DMS 273 treated with DMSO at 0.1 percent for 48 hours (cell line): ENCODE measurements around the gene SRPX.

ENCODE experiments used
- DNase-seq: peaks from one replicate; lab custom pipeline; 2025; lab: John Stamatoyannopoulos, UW

The SRPX gene

DNA sequence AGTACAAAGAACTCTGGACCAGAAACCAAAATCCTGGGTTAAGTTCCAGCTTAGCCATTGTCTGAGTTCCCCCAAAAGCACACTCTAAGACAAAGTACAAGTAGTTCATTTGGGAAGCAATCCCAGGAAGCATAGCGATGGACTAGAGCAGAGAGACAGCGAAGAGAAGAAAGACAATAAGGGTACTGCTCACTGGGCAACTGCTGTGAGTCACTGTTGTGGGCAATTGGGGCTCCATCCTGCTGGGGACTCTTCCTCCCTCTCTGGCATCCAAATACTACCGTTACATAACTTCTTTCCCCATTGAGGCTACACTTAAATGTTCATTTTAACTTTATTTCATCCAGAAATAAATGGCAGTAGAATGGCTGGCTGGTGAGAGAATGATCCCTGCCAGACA is 14.1 kb downstream of the SRPX start:
- no peak for DNase-seq

DNA sequence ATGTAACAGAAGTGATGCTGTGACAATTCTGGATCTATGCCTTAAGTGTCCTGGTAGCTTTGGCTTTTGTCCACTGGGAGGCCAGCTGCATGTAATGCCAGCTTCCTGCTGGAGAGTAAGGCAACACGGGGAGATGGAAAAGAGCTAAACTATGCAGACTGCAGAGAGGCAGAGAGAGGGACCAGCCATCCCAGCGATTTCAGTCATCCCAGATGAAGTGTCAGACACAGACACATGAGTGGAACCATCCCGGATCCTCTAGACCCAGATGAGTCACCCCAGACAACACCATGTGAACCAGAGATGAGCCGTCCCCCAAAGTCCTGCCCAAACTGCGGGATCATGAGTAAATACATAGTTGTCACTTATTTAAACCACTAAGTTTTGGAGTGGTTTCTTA is 14.6 kb downstream of the SRPX start:
- DNase-seq = no peak

DNA sequence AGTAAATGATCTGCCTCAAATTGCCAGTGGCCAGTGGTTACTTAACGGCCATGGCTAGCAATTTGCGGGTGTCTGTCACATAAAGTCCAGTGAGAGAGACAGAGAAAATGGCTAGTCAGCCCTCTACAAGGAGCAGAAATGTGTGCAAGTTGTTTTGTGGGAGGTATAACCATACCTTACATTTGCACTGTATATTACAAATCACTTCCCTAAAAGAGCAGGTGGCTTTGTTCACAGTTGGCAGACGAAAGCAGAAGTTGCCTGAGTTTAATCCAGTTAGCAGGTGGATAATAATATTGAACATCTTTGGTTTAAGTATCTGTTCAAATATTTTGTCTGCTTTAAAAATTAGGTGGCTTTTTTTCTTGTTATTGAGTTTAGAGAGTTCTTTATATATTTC is 15.6 kb downstream of the SRPX start:
- DNase-seq = no peak

DNA sequence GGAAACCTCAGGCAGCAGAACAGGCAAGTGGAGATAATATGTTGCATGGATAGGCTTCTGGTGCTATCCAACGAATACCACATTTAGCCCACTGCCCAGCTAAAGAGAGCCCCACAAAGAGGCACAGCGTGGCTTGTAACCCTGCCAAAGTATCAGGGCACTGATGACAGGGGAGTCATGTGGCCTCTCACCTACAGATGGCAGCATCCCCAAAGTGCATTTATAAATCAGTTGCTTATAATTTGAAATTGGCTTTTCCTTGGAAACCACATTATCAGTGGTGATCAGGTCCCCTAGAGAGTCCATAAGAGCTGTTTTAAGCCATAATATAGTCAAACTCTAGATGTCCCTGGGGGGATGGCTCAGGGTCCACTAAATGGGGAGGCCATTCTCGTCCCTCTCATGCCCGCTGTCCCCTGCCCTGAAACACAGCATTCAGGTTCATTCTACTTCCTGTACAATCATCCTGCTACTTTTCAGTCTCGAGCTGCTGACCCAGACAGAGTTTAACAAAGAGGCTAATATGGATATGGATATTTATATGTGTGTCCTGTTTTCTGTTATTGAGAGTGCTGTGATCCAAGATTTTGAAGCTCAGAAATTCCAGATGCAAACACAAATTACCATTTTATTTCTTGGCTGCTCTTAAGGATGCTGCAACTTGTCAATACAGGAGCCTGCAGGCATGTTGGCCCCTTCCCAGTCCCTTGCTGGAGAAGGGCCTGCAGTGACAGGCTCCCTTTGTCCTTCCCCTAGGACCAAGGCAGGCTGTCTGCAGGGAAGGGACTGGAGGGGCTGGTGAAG is 28.5 kb downstream of the SRPX start:
- no peak for DNase-seq

DNA sequence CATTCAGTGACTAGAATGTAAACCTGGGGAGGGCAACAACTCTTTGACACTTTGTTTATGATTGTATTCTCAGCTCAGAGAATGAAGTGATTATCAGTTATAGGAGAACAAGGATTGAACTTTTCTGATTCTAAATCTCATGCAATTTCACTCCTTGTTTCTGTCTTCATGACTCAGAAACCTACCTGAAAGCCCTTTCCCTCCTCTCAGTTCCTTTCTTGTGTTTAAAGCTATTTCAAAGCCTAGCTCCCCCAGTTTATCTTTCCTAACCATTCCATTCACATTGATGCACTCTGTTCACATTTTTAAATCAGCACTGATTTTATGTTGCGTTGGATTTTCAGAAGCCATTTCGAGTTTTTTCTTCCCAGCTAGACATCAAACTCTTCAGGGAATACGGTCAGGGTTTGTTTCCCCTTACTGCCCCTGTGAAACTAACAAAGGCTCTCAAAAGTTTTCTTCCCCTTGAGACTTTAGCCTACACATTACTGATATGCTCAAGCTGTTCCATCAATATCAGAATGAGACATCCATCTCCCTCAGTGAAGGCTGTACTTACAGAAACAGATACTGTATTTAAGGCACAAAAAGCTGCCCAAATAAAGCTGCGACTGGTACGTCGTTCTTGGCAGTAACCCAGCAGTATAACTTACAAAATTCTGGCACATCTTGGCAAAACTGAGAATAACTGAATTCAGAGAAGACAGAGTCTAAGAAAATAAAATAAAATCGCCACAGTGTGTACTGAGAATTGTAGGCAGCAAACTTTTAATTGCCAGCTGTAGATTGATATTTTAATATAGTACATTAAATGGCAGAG is 31.0 kb downstream of the SRPX start:
- DNase-seq = no peak

DNA sequence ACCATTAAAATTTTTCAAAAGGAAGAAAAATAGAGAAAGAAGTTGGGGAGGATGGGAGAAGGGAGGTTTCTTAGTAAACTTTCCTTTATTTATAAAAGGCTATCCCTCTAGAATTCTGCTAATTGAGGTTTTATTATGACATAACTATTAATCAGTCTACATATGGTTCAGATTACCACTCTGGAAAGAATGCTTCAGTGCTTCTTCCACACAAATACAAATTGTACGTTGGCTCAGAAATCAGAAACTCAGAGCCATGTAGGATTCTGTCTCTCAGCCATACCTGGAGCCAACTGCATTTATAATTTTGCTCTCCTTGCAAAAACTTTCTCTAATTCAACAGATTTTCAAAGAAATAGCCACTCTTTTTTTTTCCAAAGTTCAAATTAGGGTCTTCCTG is 37.1 kb downstream of the SRPX start:
- no peak for DNase-seq

DNA sequence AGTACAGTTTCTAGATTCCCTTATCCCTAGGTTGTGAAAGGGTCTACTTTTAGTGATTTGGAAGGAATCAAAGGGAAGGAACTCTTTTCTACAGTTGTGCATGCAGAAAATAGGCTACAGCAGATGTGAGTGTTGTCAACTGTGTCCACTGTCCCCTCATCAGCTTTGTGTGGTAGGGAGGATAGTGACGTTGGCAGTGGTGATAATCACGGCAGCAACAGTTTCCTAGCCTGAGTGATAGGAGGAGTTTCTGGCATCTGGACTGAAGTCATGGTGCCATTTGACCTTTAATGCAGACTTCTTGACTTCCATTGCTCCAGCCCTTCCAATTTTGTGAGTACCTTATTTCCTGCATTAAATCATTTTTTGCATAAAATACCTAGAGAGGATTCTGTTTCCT is 39.3 kb downstream of the SRPX start:
- DNase-seq = no peak

DNA sequence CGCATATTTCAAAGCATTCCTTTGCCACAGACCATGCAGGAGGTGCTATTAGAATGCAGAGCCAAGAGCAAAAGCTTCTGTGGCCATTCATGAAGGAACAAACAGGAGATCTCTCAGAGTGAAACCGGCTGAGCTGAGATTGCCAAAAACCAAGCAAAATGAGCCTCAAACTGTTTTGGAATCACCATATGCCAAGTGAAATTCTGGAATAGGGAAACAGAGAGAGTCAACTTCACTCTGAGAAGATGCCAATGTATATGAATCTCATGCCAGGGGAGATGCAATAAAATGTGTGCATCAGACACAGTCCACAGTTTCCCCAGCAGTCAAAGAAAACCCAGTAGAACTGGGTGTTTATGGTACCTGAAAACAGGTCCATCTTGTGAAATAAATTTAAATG is 42.3 kb downstream of the SRPX start:
- no peak for DNase-seq

DNA sequence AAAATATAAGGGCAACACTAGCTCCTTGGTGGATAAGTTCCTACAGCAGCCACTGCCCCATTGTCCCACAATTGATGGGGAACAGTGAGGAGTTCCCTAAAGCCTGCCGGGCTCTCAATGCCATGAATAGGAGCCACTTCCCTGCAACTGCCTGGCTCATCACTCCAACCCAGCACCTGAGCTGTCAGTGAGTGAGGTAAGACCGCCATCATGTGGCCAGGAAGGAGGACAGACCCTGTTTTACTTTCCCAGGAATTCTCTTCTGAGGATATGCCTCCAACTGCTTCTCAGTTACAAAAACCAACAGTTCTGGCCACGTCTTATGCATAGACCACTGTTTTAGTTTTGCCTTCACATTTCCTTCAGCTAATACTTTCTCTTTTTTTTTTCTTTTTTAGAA is 45.5 kb downstream of the SRPX start:
- DNase-seq = peak; percentile 26

DNA sequence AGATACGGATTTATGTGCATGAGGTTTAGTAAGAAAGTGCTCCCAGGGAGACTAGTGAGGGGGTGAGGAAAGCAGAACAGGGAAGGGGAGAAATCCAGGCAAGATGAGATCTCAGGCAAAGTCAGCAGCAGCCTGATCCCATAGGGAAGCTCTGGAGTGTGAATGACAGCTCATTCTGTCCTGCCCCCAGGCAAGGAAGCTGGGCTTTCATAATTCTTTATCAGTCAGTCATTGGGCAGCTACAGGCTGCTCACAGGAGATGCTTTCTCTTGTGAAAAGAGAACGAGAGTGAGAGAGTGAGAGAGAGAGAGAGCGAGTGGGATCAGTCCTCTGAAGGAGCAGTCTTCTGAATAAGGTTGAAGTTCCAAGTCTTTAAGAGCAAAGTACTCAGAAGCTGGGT is 48.1 kb downstream of the SRPX start:
- DNase-seq = no peak

DNA sequence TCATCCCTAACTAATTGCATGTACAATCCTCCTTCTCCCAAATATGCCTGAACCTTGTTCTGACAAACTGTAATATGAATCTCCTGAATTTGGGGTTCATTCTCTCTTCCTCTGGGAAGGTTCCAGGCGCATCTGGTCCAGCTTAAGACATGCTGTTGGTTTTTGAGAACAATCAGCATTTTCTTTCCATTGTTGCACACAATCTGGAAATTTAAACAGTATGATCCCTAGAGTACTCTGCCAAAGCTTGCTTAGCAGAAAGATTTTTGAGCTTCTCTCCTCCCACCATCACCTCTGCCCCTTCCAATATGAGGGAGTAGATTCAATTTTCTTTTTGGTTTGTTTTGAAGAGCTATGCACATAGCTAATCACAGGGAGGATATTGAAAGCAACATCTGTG is 50.1 kb downstream of the SRPX start:
- no peak for DNase-seq

DNA sequence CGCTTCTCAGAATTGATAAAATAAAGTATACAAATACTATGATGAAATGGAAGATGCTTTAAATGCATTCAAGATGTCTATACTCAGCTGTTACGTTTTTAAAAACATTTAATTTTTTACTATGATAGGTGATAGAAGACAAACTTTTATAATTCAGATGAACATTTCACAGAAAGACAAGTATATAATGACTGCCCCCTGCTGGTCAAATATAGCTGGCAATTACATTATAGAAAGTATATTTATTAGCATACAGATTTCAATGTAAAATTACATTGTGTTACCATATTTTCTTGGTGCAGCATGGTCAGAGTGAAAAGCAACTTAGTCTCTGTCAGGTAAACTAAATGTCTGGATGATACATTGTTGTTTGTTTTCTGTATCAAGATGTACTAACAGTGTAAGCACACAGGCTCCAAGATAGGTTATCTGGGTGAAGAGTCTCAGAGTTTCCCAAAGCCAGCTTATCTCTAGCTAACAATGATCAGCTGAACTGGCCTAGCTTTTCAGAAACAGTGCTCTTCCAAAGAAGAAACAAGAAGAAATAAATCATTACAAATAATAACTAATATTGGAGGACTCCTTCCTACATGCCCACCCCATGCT is 54.1 kb downstream of the SRPX start:
- DNase-seq = no peak

DNA sequence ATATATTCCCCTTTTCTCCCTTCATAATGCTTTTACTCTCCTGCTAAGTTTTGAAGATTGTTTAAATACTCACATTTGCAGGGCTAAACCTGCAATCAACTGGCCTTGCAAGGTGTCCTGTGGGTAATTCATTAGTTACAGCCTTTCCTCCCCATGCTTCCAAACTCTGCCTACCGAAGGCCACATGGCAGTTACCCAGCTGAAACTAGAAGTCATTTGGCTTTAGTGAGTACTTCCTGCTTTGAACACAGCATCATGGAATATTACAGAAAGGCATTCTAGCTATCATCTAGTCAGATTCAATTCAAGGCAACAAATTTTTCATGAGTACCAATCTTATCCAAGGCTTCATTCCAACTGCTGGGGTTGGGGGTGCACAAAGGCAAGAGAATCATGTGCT is 55.6 kb downstream of the SRPX start:
- DNase-seq = no peak

DNA sequence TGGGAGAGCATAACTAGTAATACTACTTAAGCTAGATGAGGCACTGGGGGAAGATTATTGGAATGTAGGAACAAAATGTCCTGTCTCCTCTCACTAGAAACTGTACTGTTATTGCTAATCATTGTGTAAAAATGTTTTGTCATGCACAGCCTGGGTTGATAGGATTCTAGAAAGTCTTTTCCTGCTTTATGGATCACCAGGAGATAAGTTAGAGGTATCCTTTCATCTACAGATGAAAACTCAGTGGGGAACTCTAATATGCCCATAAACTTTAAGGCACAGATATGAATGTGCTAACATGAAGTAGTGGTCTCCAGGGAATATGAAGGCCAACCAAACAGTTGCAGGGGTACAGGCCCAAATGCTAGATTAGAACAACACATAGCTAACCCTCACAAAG is 57.5 kb downstream of the SRPX start:
- DNase-seq = no peak

DNA sequence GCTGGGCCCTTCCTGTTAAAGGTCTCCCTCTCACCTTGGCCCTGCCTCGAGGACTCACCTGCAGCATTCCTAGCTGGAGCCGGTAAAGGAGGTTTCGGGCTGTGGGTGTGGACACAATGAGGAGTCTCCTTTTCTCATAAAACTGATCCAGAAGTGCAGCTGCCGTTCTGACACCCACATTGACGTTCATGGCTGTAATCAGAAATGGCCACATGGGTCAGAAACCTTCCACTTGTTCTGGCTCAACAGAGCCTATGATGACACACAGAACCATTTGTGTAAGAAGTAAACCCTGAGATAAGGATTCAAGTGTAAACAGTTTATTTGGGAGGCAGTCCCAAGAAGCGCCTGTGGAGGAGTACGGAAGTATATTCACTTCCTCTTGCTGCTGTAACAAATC is 63.8 kb downstream of the SRPX start:
- DNase-seq = no peak

DNA sequence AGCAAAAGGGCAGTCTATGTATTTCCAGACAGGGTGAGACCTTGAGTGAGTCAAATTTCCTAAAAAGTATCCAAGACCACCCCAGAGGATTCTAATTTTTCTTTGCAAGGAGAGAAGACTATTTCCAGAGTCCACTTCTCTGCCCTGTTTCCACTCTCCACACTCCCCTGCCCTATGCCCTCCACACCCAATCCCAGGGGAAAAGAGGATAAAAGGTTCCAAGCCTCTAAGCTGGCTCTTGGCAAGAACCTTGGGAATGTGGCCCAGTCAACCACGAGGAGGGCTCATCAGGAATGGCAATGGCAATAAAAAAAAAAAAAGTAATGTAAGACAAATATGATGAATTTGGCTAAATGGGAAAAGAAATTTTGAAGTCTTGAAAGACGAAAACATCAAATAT is 65.9 kb downstream of the SRPX start:
- no peak for DNase-seq

DNA sequence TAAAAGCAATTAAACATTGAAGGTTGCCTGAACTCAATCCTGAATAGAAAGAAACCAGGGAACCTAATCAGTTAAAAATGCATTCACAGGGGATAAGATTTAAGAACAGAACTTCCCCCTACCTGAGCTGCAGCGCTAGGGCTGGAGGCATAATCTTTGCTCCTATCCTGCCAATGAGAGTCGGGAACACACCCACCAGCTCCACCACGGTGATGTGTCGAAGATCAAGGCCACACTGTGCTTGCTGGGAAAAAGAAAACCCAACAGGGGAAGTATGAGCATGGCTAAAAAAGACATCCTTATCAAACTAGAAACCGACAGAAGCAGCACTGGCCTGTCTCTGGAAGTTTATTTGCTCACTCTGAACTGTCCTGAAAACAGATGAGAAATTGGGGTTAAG is 66.3 kb downstream of the SRPX start:
- DNase-seq = no peak

DNA sequence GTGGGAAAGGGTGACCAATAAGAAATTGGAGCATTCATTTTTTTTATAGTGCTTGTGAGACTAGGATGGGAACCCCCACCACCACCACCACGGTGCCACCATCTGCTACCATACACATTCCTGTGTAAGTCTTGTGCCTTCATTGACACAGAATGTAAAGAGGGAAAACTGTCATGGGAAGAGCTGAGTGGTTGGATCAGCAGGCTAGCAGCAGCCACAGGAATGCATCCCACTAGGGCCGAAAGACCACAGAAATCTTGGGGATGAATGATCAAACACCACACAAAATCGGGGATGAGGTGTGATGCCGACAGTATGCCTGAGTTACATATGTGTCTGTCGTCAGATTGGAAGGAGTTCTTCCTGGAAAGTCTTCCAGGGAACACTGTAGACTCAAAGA is 69.2 kb downstream of the SRPX start:
- DNase-seq = no peak

DNA sequence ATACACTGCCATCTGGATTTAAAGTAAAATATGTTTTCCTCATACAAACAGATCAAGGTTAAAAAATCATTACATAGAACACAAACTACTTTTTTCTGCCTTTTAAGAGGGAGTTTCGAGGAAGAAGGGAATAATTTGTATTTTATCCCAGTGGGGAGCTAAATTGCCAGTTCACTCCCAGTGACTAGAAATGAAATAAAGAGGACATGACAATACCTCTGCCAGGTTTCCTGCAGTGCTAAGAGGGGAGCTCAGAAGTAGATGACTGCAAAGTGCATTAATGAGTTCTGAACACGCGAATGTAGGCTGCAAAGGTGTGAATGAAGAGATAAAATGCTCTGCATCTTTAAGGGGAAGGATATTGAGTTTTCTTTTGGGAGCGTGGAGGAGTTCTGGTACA is 69.7 kb downstream of the SRPX start:
- no peak for DNase-seq

DNA sequence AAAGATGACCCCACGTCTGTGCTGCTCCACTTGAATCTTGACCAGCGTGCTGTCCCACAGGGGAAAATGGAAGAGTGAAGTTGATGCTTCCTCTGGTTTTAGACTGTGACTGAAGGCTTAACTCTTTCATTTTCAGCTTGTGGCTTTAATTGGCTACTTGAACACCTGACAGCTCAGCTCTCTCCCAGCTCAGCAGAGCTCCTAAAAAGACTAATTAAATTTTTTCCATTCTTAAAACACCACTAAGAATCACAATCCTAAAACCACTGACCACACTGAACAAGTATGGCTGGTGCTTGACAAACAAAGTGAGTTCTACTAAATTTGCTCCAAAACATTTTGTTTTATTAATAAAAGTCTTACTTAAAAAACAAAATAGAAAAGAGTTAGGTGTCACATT is 71.7 kb downstream of the SRPX start:
- no peak for DNase-seq

DNA sequence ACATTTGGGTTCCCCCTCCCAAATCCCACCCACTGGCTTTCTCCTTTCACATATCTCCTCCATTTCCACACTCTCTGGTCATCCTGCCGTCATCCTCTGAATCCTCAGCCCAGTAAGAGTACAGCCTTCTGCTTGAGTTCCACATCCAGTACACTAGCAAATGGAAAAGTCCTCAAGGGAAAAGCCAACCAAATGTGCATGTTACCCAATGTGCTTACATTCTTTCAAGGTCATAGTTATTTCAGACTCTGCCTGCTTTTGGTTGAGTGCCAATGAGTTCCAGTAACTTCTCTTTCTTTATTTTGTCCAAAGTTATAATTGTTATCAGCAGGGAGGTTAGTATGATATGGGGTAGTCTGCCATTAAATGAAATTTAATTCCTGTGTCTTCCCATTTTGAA is 78.1 kb downstream of the SRPX start:
- no peak for DNase-seq

DNA sequence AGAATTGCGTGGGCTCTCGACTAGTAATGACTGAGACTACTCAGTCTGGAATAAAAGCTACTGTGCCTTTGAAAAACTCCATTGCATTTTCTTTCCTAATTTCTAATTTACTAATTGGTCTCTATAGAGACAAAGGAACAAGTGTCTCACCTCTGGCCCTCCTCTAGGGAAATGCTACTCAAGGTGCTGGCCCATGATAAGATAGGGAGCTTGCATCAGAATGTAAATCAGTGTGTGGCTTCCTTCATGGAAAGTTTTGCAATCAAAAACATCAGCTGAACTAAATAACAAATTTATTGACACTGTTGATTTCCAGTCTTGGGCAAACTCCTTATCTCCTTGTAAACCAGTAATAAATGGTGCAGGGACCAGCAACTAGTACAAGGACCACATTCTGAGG is 81.8 kb downstream of the SRPX start:
- no peak for DNase-seq

DNA sequence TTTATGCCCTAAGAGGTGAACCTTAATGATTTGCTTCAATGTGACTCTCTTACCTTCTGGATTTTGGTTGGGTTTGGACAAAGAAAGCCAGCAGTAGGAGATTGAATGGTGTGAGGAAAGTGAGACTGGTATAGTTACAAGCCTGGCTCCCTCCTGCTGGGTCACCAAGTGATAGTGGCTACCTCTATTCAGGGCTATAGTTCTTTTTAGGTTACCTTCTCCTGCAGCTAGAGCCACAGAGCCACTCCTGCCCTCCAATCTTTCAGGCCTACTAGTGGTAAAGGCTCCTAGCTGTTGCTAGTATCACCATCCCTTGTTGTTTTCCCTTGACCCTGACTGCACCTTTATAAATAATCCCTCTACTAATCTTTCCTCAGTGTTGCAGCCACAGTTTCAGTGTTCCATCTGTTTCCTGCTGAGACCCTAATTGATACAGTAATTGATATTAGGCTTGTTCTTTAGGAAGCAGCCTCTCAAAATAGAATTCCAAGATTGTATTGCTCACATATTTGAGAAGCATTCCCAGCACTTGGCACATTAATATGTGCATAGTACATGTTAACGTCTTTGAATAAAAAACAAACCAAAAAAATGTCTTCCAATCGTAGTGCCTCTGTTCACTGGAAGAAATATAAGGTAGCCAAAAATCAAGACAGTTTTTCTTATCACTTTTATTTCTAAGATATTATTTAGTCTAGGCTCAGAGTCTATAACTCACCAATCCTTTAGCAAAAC is 82.3 kb downstream of the SRPX start:
- no peak for DNase-seq
